ENCODE measurements around the gene FCN2.

FCN2 gene

DNA sequence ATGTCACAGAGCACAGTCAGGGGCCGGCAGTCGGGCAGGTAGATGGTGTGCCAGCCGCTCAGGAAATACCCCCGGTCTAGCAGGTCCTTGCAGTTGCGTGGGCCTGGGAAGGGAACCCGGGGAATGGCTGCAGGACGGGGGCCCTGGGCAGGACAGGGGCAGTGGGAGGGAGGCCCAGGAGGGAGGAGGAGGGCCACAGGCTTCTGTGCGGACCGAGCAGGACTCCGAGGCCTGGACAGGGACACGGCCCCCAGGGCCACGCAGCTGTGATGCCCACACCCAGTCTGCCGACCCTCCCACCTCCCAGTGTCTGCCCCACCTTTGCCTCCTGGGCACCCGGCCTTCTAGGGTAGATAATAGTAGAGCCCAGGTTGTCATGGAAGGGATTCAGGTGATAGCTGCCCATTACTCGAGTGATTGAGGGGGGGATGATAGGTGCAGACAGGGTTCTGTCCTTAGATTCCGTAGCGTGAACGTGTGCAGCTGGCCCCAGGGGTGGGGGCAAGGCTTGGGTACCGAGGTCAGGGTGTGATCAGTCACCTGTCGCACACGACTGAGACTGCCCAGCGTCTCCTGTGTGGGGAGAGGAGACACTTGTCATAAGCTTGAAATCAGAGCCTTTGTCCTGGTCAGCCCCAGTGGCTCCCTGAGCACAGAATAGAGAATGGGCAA lies 32.6 kb downstream of the FCN2 start:
- no peak for DNase-seq

GRCh38 chr9:134913713-134914500 lies 33.3 kb downstream of the FCN2 start:
- DNase-seq, result no peak

GRCh38 chr9:134914501-134914834 lies 33.9 kb downstream of the FCN2 start:
- no peak for DNase-seq

DNA sequence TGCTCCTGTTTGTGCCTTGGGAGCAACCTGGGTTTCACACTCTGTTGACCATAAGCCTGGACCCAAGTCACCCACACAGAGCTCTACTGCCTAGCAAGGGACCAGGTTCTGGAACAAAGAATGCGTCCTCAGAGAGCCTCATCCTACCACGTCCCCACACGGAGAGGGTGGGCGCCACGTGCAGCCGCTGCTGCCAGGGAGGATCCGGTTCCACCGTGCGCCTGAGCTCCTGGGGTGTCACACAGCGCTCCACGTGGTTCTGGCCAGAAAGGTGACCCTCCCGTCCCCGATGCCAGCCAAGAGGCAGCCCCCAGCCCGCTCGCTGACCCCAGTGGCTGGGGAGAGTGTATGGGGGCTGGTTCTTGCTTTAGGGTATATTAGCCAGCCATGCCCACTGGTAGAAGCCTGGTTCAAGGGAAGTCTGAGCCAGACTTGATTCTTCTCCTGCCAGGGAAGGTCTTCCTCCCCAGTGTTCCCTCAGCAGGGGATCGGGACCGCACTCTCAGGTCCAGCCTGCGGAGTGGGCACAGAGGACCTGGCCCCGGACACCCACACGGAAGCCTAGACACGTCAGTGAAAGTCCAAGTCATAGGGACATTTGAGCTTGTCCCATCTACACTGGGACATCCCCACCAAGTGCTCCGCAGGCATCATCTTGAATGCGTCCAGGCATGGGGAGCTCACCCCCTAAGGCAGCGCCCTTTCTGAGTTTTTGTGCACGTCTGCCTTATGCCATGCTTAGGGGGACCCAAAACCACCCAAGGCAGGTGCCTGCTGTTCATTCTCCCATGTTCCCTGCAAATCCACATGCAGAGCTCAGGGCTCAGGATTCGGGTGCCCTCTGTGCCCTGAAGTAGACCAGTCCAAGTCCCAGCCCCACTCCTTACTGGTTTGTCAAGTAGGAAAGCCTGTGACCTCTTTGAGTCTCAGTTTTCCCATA lies 34.7 kb downstream of the FCN2 start:
- no peak for DNase-seq

DNA sequence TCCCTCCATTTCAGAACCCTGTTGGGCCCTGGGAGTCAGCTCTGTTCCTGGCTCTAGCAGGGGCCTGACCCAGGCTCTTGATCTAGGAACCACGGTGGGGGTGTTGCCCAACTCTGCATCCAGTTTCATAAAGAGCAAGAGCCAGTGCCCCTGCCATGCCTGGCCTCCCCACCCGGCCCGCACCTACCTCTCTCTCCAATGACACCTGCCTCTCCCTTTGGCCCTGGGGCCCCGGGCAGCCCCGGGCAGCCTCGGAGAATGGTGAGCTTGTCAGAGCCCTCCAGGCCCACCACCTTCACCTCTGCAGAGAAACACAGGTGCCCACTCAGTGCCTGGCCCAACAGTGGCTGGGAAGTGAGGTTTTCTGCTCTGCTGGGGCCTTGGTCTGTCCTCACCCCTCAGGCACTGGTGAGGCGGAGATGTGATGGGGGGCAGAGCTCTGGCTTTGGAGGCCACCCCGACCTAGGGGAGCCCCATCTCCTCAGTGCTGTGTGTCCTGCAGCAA lies 35.6 kb downstream of the FCN2 start:
- DNase-seq, result no peak

- no peak for DNase-seq
Observed at GRCh38 chr9:134917431-134918373, 37.1 kb downstream of the FCN2 start, which contains the start of gene FCN1. TSS of gene FCN1 (minus strand) at chr9:134917912. CDS start at chr9:134917871, 41 bp downstream.

DNA sequence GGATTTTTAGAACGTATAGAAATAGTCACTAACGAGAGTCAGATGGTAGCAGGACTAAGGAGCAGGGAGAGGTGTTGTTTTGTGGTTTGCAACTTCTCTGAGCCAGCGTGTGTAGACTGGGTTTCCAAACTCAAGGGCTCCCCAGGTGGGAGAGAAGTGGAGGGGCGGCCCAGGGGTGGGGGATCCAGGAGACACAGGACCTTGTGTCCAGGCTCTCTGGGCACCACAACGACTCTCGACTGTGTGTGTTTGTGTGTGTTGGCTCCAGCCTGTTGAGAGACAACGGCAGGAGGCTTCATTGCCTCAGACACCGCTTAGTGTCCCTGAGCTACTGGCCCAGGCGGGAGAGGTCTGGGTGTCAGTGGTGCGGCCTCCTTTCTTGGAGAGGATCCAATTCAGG lies 38.0 kb downstream of the FCN2 start:
- DNase-seq, result no peak

DNA sequence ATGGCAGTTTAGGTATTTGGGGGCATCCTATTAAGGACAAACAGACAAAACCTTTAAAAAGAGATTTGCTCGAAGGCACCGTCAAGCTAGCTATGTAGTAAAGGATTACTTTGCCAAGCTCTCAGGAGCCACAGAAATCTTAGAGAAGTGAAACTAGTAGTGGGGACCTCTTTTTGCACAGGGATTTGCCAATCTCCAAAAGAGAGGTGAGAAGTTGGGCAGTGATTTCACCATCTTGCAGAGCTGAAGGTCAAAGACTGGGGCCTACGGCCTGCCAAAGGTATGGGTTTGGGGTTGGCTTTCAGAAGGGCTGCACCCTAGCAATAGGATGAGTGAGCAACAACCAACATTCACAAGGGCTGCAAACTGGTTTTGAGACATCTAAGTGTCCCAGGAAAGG lies 38.7 kb downstream of the FCN2 start:
- no peak for DNase-seq

- no peak for DNase-seq
Observed at GRCh38 chr9:134922066-134922931, 41.7 kb downstream of the FCN2 start.

DNA sequence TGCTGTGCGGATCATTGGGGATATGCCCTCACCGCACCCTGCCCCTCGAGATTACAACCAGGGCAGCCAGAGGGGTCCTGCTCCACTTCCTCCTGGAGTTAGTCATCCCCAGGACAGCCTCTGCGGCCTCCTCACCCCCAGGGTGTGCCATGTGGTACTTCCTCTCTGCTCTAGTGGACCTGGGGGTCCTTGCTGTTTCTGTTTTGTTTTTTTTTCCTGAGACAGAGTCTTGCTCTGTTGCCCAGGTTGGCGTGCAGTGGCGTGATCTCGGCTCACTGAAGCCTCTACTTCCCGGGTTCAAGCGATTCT lies 42.3 kb downstream of the FCN2 start:
- DNase-seq, result no peak

- no peak for DNase-seq
Observed at GRCh38 chr9:134923466-134923865, 42.9 kb downstream of the FCN2 start.

DNA sequence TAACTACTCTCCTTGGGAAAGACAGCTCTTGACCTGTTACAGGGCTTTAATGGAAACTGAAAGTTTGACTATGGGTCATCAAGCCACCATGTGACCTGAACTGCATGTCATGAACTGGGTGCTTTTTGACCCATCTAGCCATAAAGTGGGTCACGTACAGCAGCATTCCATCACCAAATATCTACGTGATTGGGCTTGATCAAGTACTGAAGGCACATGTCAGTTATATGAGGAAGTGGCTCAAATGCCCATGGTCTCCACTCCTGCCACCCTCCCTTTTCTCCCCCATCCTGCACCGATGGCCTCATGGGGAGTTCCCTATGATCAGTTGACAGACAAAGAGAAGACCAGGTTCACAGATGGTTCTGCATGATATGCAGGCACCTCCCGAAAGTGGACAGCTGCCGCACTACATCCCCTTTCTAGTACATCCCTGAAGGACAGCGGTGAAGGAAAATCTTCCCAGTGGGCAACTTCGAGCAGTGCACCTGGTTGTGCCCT lies 44.5 kb downstream of the FCN2 start:
- no peak for DNase-seq

- no peak for DNase-seq
Observed at GRCh38 chr9:134928436-134929192, 48.0 kb downstream of the FCN2 start.

DNA sequence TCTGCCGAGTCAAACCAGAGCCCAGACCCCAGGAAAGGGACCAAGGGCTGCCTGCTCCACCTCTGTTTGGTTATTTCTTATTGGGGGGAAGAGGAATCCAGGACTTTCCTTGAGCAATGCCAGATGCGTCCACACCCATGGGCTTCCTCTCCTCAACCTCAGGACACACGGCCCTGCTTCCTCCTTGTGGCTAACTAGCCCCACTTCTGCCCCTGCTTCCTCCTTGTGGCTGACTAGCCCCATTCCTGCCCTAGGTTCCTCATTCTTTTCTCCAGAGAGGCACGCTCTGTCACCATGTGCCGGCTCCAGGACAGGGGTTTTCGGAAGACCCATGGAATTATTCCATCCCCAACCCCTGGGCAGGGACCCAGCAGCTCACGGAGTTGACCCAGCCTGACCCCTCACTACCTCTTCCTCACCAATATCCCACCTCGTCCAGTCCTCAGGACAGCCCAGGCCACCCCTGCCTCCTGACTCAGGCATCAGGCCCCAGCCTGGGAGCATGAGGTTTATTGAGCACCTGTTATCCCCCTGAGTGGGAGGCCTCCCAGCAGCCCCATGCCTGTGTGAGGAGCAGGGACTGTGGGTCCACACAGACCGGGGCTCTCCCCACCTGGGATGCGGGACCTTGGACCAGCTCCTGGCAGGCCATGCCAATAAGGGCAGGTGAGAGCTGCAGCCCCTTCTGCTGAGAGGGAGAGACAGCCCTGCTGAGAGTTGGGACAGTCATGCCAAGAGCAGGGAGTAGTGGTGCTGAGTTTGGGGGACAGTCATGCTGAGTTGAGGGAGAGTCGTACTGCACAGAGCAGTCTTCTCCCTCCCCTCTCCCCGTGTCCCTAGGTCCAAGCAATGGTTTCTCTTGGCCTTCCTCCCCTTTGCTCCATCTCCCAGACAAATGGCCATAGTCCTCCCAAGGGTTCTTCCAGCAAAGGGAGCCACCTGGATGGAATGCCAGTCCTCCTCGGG lies 48.9 kb downstream of the FCN2 start:
- DNase-seq, result no peak

- DNase-seq, result no peak
Observed at GRCh38 chr9:134930398-134930797, 49.8 kb downstream of the FCN2 start.

DNA sequence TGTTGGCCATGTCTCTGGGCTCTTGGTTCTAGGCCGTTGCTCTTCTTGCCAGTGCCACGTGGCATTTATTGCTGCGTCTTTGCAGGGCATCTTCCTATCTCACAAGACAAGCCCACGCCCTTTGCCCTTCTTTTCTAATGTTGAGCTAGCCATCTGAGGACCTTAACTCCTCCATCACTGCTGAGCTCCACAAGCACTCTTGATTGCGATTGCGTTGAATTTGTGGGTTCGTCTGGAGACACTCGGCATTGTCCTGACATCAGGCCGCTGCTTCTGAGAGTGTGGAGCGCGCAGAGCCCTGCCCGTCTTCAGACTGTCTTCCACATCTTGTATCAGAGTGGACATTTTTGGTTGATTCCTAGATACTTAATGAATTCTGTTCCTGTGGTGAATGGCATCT lies 51.6 kb downstream of the FCN2 start:
- no peak for DNase-seq

GRCh38 chr9:134932606-134933005 lies 52.0 kb downstream of the FCN2 start:
- DNase-seq, result no peak

DNA sequence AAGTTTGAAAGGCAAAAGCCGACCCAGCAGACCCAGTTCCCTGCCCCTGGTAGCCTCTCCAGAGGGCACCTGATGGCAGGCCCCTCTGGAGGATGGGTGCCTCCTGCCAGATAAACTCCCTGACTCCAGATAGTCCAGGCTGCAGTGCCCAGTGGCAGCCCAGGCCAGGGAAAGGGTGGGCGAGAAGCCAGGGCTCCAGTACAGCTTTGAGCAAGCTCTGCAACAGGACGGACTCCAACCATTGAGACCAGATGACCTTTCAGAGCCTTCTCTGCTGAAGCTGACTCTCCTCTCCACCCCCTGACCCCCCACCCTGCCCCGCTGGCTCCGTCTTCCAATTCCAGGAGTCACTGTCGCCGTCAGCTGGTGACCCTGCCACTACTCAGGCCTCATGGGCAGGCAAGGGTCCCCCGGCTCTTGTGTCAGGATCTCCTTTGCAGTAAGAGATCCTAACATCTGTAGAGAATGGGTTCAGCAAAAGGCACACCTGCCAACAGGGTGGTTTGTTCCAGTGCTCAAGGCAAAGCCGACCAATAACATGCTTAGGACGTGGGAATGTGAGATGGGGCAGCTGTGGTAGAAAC lies 52.6 kb downstream of the FCN2 start:
- no peak for DNase-seq
